K562 (cell line): ENCODE data around the gene MYG1. TPM values are rescaled to one million over a fixed set of nuclear protein-coding genes. Genes with fewer than 3 reads are reported as not detected.

Experiments
- ATAC-seq: fragments of 200-7000 bp; cut with Tn5 transposase; 3 replicates; pipeline ENCODE4 v1.9.1; 2020; ENCODE audit warnings: moderate library complexity
- BruUV-seq: library from RNA; stranded (reverse); fragments of 400-500 nt; replicated peaks from 2 replicates; lab custom pipeline; 2021; lab: Mats Ljungman, UMichigan
- CTCF ChIA-PET: fragments of 300-600 bp; formaldehyde crosslinking; extraction: SDS; loops from one replicate; lab custom pipeline; 2021; ENCODE audit warnings: low intra/inter-chr PET ratio; lab: Yijun Ruan, JAX
- POLR2A ChIA-PET: fragments of 300-600, 350-650 bp; sonication (Branson Sonifier 250); formaldehyde crosslinking; extraction: SDS; loops from one replicate; lab custom pipeline; 2021; ENCODE audit warnings: antibody characterized with exemption, inconsistent platforms; lab: Yijun Ruan, JAX
- DNase-seq, 4 experiments: peaks; one replicate each; pipeline versions ENCODE4 v3.0.0 to v3.0.0-alpha.2; 2011 to 2018; ENCODE audit warnings: low spot score in 3 of 4, mixed read lengths in 3 of 4; ENCODE audit errors: extremely low read depth in 1 of 4
- FAIRE-seq: peaks from 2 replicates; lab custom pipeline; 2011; peaks lifted over from hg19 to GRCh38; lab: Jason Lieb, UNC
- H2AFZ ChIP-seq: 2 replicates; pipeline ENCODE4 v1.6.0; 2011; ENCODE audit warnings: low read depth, low read length, control low read depth, inconsistent platforms
- H3K27ac ChIP-seq: fragments of 200-600 bp; 3 replicates; pipeline ENCODE4 v1.8.0; 2011; ENCODE audit warnings: low read depth, mild to moderate bottlenecking, control low read depth, inconsistent platforms, low read length, moderate library complexity, mixed read lengths; ENCODE audit errors: extremely low read depth
- H3K27me3 ChIP-seq, 2 experiments: fragments of 300-600 bp in 1 of 2; 2 replicates in 1 of 2; 3 replicates in 1 of 2; pipeline versions ENCODE4 v1.6.0 to v1.8.0; 2011; ENCODE audit warnings: inconsistent platforms in 2 of 2, low read length in 2 of 2, mild to moderate bottlenecking in 1 of 2, mixed read lengths in 1 of 2, moderate library complexity in 1 of 2; ENCODE audit not compliant: control insufficient read depth in 2 of 2, insufficient read depth in 2 of 2
- H3K36me3 ChIP-seq: fragments of 300-600 bp; 3 replicates; pipeline ENCODE4 v1.8.0; 2011; ENCODE audit warnings: mild to moderate bottlenecking, low read length, inconsistent platforms; ENCODE audit not compliant: control insufficient read depth, insufficient read depth
- H3K4me1 ChIP-seq, 2 experiments: fragments of 200-600 bp in 1 of 2; replicated peaks in 1 of 2; 2 replicates in 1 of 2; 3 replicates in 1 of 2; pipeline versions ENCODE4 v1.5.1 to v1.8.0; 2011; ENCODE audit warnings: inconsistent platforms in 2 of 2, low read length in 2 of 2, mild to moderate bottlenecking in 1 of 2, mixed read lengths in 1 of 2, moderate library complexity in 1 of 2; ENCODE audit not compliant: control insufficient read depth in 2 of 2, insufficient read depth in 2 of 2
- H3K4me2 ChIP-seq: 2 replicates; pipeline ENCODE4 v1.6.1; 2011; ENCODE audit warnings: low read length, control low read depth, inconsistent platforms, mixed read lengths; ENCODE audit not compliant: insufficient read depth
- H3K4me3 ChIP-seq: fragments of 200-600 bp; sonication (generic), shearing (Covaris generic); 2 replicates; pipeline ENCODE4 v1.5.1; 2016; ENCODE audit warnings: control low read depth, inconsistent platforms
- H3K79me2 ChIP-seq: fragments of 200-600 bp; 3 replicates; pipeline ENCODE4 v1.8.0; 2011; ENCODE audit warnings: low read length, inconsistent platforms; ENCODE audit not compliant: control insufficient read depth, insufficient read depth
- H3K9ac ChIP-seq, 2 experiments: 2 replicates each; pipeline versions ENCODE4 v1.6.0 to v1.6.1; 2011; ENCODE audit warnings: low read depth in 2 of 2, low read length in 2 of 2, control low read depth in 1 of 2, inconsistent platforms in 1 of 2, mild to moderate bottlenecking in 1 of 2, mixed read lengths in 1 of 2; ENCODE audit not compliant: insufficient read depth in 1 of 2
- H3K9me1 ChIP-seq: one replicate; pipeline ENCODE4 v1.6.0; 2011; ENCODE audit warnings: inconsistent platforms, mild to moderate bottlenecking, low read length, moderate library complexity; ENCODE audit not compliant: control insufficient read depth, insufficient read depth
- H3K9me3 ChIP-seq: replicated peaks from 2 replicates; pipeline ENCODE4 v1.5.1; 2011; ENCODE audit warnings: low read depth, low read length, inconsistent platforms; ENCODE audit not compliant: control insufficient read depth, insufficient read depth
- H4K20me1 ChIP-seq: replicated peaks from 2 replicates; pipeline ENCODE4 v1.6.1; 2011; ENCODE audit warnings: low read length, inconsistent platforms, mixed read lengths; ENCODE audit not compliant: control insufficient read depth, insufficient read depth
- JUN ChIP-seq, 2 experiments: sonication (generic) in 1 of 2; formaldehyde crosslinking in 1 of 2; IDR thresholded peaks; 2 replicates each; pipeline versions ENCODE4 v1.6.1 to v1.8.0; 2012 to 2022; ENCODE audit warnings: borderline replicate concordance in 2 of 2, mild to moderate bottlenecking in 2 of 2, improper control_type of control experiment in 1 of 2, low read depth in 1 of 2, low read length in 1 of 2, missing genetic modification reagents in 1 of 2
- PHF8 ChIP-seq: fragments of 200-600 bp; sonication (generic); IDR thresholded peaks from 2 replicates; pipeline ENCODE4 v1.6.1; 2012; ENCODE audit warnings: mixed run types, mild to moderate bottlenecking, inconsistent platforms, low read length, moderate library complexity, borderline replicate concordance
- POLR2AphosphoS5 ChIP-seq: IDR thresholded peaks from 2 replicates; pipeline ENCODE4 v1.6.1; 2011; ENCODE audit warnings: mild to moderate bottlenecking, low read depth, low read length, moderate library complexity; ENCODE audit not compliant: control insufficient read depth, insufficient read depth
- TCF7 ChIP-seq: sonication (generic); IDR thresholded peaks from 2 replicates; pipeline ENCODE4 v1.6.1; 2016; ENCODE audit warnings: antibody characterized with exemption, borderline replicate concordance
- TCF7L2 ChIP-seq: fragments of 150-350 bp; IDR thresholded peaks from 2 replicates; pipeline ENCODE4 v1.6.1; 2016; ENCODE audit warnings: low read depth, mild to moderate bottlenecking, low read length, moderate library complexity
- TSC22D4 ChIP-seq: fragments of 450-650 bp; IDR thresholded peaks from 2 replicates; pipeline ENCODE4 v1.6.1; 2016; ENCODE audit warnings: missing genetic modification characterization, missing biosample characterization, control low read depth
- WGBS: fragments of 100-300 bp; shearing (Covaris generic); methylation state at CpG from one replicate; pipeline ENCODE4 v1.1.6; 2016; ENCODE audit warnings: low coverage, mixed read lengths; ENCODE audit not compliant: insufficient coverage; ENCODE audit errors: missing lambda C conversion rate; 5-methylcytosine and 5-hydroxymethylcytosine counted together
- in situ Hi-C: fragments of 300-500 bp; cut with MboI; formaldehyde crosslinking; loops from 4 replicates; pipeline ENCODE4 v1.15.0; 2018; ENCODE audit warnings: inconsistent platforms, mixed read lengths
- intact Hi-C: fragments of 100-400 bp; cut with micrococcal nuclease; formaldehyde crosslinking; loops from 2 replicates; pipeline ENCODE4 v1.14.2; 2022
- polyA plus RNA-seq, 8 experiments: library from polyadenylated mRNA; depleted of rRNA in 4 of 8; stranded (reverse) in 5 of 8; unstranded in 3 of 8; fragments of >200 nt; fragmentation: Nextera tagmentation in 2 of 8; fragmentation: Illumina TruSeq in 1 of 8; extraction: Ambion mirVana in 2 of 8; extraction: Trizol in 1 of 8; gene quantifications; 2 replicates each; pipeline versions ENCODE4 v1.2.1 to v1.2.3, GENCODE V29; 2011 to 2014; ENCODE audit warnings: inconsistent platforms in 1 of 8, missing spikeins in 1 of 8
- total RNA-seq, 7 experiments: library from RNA; depleted of rRNA in 6 of 7; stranded (reverse); fragments of >200 nt in 6 of 7; fragmentation: Illumina TruSeq in 2 of 7; extraction: Trizol in 2 of 7; gene quantifications; 2 replicates each; pipeline versions ENCODE4 v1.2.1 to v1.2.3, GENCODE V29; 2011 to 2021; ENCODE audit warnings: low replicate concordance in 1 of 7
- TF ChIP-seq, protein P1 (sequence below), 2 experiments: IDR thresholded peaks; 2 replicates each; pipeline ENCODE4 v1.6.1; 2012; ENCODE audit warnings: improper control_type of control experiment in 2 of 2, low read depth in 2 of 2, low read length in 2 of 2, borderline replicate concordance in 1 of 2

The MYG1 gene
- total and polyA plus RNA-seq, 9 of the 15 experiments (the other 6 are each of a cell fraction or from before 2014, with no cell fraction given) = 0.45 to 5.6 (median 2.1) TPM

- TF ChIP-seq, protein P1, sequence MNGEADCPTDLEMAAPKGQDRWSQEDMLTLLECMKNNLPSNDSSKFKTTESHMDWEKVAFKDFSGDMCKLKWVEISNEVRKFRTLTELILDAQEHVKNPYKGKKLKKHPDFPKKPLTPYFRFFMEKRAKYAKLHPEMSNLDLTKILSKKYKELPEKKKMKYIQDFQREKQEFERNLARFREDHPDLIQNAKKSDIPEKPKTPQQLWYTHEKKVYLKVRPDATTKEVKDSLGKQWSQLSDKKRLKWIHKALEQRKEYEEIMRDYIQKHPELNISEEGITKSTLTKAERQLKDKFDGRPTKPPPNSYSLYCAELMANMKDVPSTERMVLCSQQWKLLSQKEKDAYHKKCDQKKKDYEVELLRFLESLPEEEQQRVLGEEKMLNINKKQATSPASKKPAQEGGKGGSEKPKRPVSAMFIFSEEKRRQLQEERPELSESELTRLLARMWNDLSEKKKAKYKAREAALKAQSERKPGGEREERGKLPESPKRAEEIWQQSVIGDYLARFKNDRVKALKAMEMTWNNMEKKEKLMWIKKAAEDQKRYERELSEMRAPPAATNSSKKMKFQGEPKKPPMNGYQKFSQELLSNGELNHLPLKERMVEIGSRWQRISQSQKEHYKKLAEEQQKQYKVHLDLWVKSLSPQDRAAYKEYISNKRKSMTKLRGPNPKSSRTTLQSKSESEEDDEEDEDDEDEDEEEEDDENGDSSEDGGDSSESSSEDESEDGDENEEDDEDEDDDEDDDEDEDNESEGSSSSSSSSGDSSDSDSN (IDR thresholded peaks at IDR 0.05; ENCODE audit: borderline replicate concordance in 1 of 2, low read depth in 2 of 2, low read length in 2 of 2) = no peak
- TF ChIP-seq TCF7L2 = no peak
- no peak for TF ChIP-seq TCF7
- no peak for TF ChIP-seq PHF8
- TF ChIP-seq TSC22D4 (tag) = no peak
Observed at GRCh38 chr12:53279888-53280498, 19.5 kb upstream of the MYG1 start (continued).

DNA sequence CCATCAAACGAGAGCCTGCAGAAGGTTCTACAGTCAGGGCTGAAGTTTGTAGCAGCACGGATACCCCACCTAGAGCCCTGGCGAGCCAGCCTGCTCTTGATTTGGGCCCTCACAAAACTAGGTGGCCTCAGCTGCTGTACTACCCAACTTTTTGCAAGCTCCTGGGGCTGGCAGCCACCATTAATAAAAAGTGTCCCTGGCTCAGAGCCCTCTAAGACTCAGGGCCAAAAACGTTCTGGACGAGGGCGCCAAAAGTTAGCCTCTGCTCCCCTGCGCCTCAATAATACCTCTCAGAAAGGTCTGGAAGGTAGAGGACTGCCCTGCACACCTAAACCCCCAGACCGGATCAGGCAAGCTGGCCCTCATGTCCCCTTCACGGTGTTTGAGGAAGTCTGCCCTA is 13.0 kb upstream of the MYG1 start:
- POLR2A ChIA-PET = interaction anchor here (0.6 to 2.1 kb wide), 5 partner anchors 8 to 58 kb away, joined by 3 to 6 read pairs (median 4); partner anchors contain the start of gene ESPL1
- 0 out of 2 replicates have a peak, but pooled peaks have one; percentile 10 for TF ChIP-seq POLR2AphosphoS5
- no peak for TF ChIP-seq JUN (IDR thresholded peaks at IDR 0.05; ENCODE audit: borderline replicate concordance, low read depth, low read length)
- TF ChIP-seq JUN (CRISPR knock-in tag; IDR thresholded peaks at IDR 0.05; ENCODE audit: borderline replicate concordance) = no peak
- TF ChIP-seq, all 486 proteins: peak for 1
- Histone ChIP-seq H3K4me3 (no peak overlapping the region), H3K4me1 (peaks cover 0 to 6% of the 10 kb centered on the region in 2 experiments; a peak in 1 of 5 replicates), H3K36me3 (peaks cover 88% of the 10 kb centered on the region), H3K27me3 (no peaks in the 10 kb centered on the region), H3K9ac (peak overlapping the region in 1 of 2 experiments; percentile 23; a peak in 1 of 4 replicates), H4K20me1 (no peaks in the 10 kb centered on the region), H3K9me3 (no peaks in the 10 kb centered on the region), H3K79me2 (no peaks in the 10 kb centered on the region), H3K9me1 (no peaks in the 10 kb centered on the region), H3K27ac (no peak overlapping the region), H2AFZ (no peak overlapping the region), H3K4me2 (no peak overlapping the region)
- CTCF ChIA-PET = interaction anchor here (3.1 kb wide), 1 partner anchor 73 kb away, joined by 41 read pairs; no protein-coding TSS in a partner anchor
- no TSS peak for BruUV-seq
- ATAC-seq (no peak), FAIRE-seq (no peak), DNase-seq (no peak)
- intact Hi-C loops = loop anchor here (5.0 kb wide), 1 partner anchor 129 kb away; no protein-coding TSS in a partner anchor
- in situ Hi-C loops = loop anchor here (5.0 kb wide), 2 partner anchors 74 to 219 kb away; no protein-coding TSS in a partner anchor
- WGBS = 85% methylated on average over 9 of the region's 9 CpGs
